Measurements from ENCODE around the gene ELK4. TPM values are rescaled to one million over a fixed set of nuclear protein-coding genes. Genes with fewer than 3 reads are reported as not detected.

ELK4 gene
- total and polyA plus RNA-seq, 2 of the 8 experiments (the other 6 are each of a cell fraction or from before 2014, with no cell fraction given), result 2.9 to 26.3 TPM

- no peak for TF ChIP-seq NRF1 (IDR thresholded peaks at IDR 0.05; ENCODE audit: low read depth, low read length)
- no peak for TF ChIP-seq KDM5A (IDR thresholded peaks at IDR 0.05; ENCODE audit: low read length)
- 0 out of 4 replicates have a peak, but pooled peaks of 1 of the 2 experiments have one; percentile 33 for TF ChIP-seq HDAC2 (IDR thresholded peaks at IDR 0.05; ENCODE audit: borderline replicate concordance in 1 of 2, low read depth in 2 of 2, low read length in 2 of 2)
- peak; percentile 15; the same call in 1 of the 2 replicates for TF ChIP-seq KDM1A (IDR thresholded peaks at IDR 0.05; ENCODE audit: borderline replicate concordance, low read length)
- no peak for TF ChIP-seq SRF (IDR thresholded peaks at IDR 0.05; ENCODE audit: low read depth, low read length)
- no peak for TF ChIP-seq CEBPB (IDR thresholded peaks at IDR 0.05; ENCODE audit: low read depth, low read length)
- TF ChIP-seq YY1 (IDR thresholded peaks at IDR 0.05; ENCODE audit: low read depth, low read length), result no peak
- no peak for TF ChIP-seq FOSL1 (IDR thresholded peaks at IDR 0.05; ENCODE audit: insufficient read depth, low read depth, low read length)
- no peak for TF ChIP-seq EZH2 (IDR thresholded peaks at IDR 0.05; ENCODE audit: low read depth, low read length, severe bottlenecking)
- no peak; the same call in 1 of the 2 replicates for TF ChIP-seq ATF2 (IDR thresholded peaks at IDR 0.05; ENCODE audit: low read length)
- no peak for TF ChIP-seq CBX5 (IDR thresholded peaks at IDR 0.05; ENCODE audit: low read depth, low read length)
- no peak for TF ChIP-seq SAP30 (IDR thresholded peaks at IDR 0.05; ENCODE audit: insufficient read depth, insufficient replicate concordance, low read length)
- 0 out of 2 replicates have a peak, but pooled peaks have one; percentile 60 for TF ChIP-seq RBBP5 (IDR thresholded peaks at IDR 0.05; ENCODE audit: borderline replicate concordance, low read depth, low read length)
Measured at GRCh38 chr1:205631010-205631767, 622 bp downstream of the ELK4 start (continued).
